IPS-15b (cell line): Measurements from ENCODE around the gene RAX.

ENCODE experiments used
- H3K27me3 ChIP-seq: one replicate; pipeline ENCODE4 v1.6.1; 2013; ENCODE audit warnings: low read length; ENCODE audit not compliant: control insufficient read depth, insufficient read depth
- H3K36me3 ChIP-seq: one replicate; pipeline ENCODE4 v1.6.1; 2013; ENCODE audit warnings: low read length; ENCODE audit not compliant: control insufficient read depth, insufficient read depth
- H3K4me1 ChIP-seq: one replicate; pipeline ENCODE4 v1.6.1; 2013; ENCODE audit warnings: mild to moderate bottlenecking, low read length; ENCODE audit not compliant: control insufficient read depth, insufficient read depth
- H3K4me3 ChIP-seq: one replicate; pipeline ENCODE4 v1.5.1; 2013; ENCODE audit warnings: low read depth, low read length
- H3K9ac ChIP-seq: one replicate; pipeline ENCODE4 v1.6.1; 2013; ENCODE audit warnings: low read depth, mild to moderate bottlenecking, low read length
- H3K9me3 ChIP-seq: one replicate; pipeline ENCODE4 v1.6.1; 2013; ENCODE audit warnings: mild to moderate bottlenecking, low read length; ENCODE audit not compliant: control insufficient read depth, insufficient read depth

Gene RAX

DNA sequence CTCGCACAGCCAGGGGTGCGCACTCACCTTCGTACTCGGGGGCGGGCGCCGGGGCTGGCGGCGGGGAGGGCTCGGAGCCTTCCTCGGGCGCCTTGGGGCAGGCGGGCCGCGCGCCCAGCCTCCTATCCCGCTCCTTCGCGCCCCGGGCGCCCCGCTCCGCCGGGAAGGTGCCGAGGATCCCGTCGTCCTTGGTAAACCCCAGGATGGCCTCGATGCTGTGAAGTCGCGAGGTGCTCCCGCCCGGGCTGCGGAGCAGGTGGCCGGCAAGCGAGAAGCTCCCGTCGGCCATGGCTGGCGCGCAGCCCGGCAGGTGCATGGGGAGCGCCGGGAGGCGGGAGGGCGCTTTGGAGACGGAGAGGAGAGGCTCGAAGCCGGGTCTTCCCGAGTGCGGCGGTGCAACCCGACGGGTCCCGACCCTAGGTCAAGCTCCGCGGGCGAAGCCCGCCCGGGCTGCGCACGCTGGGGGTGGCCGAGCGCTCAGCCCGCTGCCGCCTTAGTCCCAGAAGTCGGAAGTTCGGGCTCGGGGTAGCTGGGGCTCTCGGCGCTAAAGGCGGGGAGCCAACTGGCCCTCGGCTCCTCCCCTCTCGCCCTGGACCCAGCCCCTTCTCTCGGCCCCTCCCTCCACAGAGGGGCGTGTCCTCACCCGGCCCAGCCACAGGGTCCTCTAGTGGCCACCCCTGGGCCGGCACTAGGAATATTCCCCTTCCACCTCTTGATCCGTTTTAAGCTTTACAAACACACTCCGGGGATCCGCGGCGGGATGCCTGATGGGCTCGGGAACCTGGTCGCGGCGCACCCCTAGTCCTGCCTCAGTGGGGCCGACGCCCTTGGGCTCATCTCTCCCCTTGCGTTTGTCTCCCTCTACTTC, at the start of gene RAX:
RAX (minus strand) TSS at position 564 of the 868 bp plus-strand sequence; CDS start at position 316, 248 bp downstream.
- Histone ChIP-seq H3K4me3 (peak within 1 kb of the TSS; percentile 67), H3K36me3 (no peaks in the 10 kb centered on the region), H3K4me1 (peaks cover 13% of the 10 kb centered on the region), H3K9ac (no peak within 1 kb of the TSS), H3K27me3 (peaks cover 93% of the 10 kb centered on the region), H3K9me3 (no peaks in the 10 kb centered on the region)

- Histone ChIP-seq H3K27me3 (no peaks in the 10 kb centered on the region), H3K4me3 (no peak within 1 kb of the TSS), H3K9me3 (no peaks in the 10 kb centered on the region), H3K9ac (no peak within 1 kb of the TSS), H3K4me1 (no peaks in the 10 kb centered on the region), H3K36me3 (no peaks in the 10 kb centered on the region)
Measured at GRCh38 chr18:59318460-59319050, 45.3 kb upstream of the RAX start, which contains the start of gene CPLX4. TSS of gene CPLX4 (minus strand) at chr18:59318649. CDS start at chr18:59318462, 187 bp downstream.

- peaks cover 30% of the 10 kb centered on the region for H3K27me3 ChIP-seq
- H3K9ac ChIP-seq: no peak overlapping the region
- no peaks in the 10 kb centered on the region for H3K36me3 ChIP-seq
Measured at GRCh38 chr18:59311631-59312030, 38.4 kb upstream of the RAX start.

GRCh38 chr18:59308938-59309260, 35.6 kb upstream of the RAX start:
- H3K9ac ChIP-seq: no peak overlapping the region

More at GRCh38 chr18:59311631-59312030, 38.4 kb upstream of the RAX start:
- peaks cover 2% of the 10 kb centered on the region for H3K4me1 ChIP-seq
- H3K9me3 ChIP-seq: no peaks in the 10 kb centered on the region
- H3K4me3 ChIP-seq: no peak overlapping the region

DNA sequence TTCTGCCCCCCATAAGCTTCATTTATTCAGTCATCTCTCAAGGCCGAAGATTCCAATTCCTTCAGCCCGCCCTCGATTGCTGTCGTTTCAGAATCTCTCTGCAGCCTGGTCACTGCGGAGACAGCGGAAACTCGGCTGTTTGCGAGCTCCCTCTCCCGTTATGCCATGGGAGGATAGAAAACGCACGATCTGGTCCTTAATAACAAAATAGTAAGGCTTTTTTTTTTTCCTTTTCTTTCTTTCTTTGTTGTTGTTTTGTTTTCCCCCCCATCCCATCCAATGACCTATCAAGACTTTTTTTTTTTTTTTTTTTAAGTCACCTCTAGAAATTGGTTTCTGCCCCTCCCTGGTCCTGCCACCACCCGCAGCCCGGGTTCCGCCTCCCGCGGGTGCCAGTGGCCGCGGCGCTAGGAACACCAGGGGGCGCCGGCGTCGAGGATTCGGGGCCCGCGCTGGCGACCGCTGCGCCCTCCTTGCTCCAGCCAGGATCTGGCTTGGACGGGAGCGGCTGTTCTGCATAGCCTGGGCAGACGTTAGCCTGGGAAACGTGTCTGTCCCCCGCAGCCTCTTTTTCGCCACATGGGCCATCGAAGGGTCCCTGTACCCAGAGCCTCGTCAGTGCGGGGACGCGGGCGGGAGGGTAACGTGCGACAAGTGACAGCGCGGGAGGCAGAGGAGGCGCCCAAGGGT, 35.1 kb upstream of the RAX start:
- peak overlapping the region; percentile 58 for H3K4me3 ChIP-seq
- H3K36me3 ChIP-seq: no peaks in the 10 kb centered on the region
- H3K9me3 ChIP-seq: no peaks in the 10 kb centered on the region
- H3K9ac ChIP-seq: no peak overlapping the region
- H3K27me3 ChIP-seq: peaks cover 46% of the 10 kb centered on the region
- peaks cover 2% of the 10 kb centered on the region for H3K4me1 ChIP-seq

More at GRCh38 chr18:59308938-59309260, 35.6 kb upstream of the RAX start:
- H3K27me3 ChIP-seq: peaks cover 46% of the 10 kb centered on the region
- H3K4me1 ChIP-seq: peaks cover 2% of the 10 kb centered on the region
- H3K9me3 ChIP-seq: no peaks in the 10 kb centered on the region
- no peaks in the 10 kb centered on the region for H3K36me3 ChIP-seq
- H3K4me3 ChIP-seq: peak overlapping the region; percentile 58

DNA sequence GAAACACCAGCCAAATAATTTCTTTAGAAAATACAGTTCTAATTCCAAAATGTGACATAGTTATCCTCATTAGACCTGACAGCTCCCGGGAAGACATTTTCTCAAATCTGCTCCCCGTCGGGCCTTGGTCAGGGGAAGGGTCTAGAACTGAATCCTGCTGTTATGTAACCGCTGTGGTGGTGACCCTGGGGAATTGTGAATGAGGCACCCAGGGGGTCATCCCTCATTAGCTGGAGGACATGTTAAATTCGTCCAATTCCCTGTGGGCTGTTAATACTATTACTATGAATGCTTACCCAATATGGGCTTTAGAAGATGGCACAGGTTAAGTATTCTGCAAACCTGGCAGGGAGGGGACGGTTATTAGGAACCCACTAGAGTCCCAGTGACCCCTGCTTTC, 33.4 kb upstream of the RAX start:
- peaks cover 46% of the 10 kb centered on the region for H3K27me3 ChIP-seq
- H3K9ac ChIP-seq: no peak overlapping the region
- peaks cover 2% of the 10 kb centered on the region for H3K4me1 ChIP-seq

DNA sequence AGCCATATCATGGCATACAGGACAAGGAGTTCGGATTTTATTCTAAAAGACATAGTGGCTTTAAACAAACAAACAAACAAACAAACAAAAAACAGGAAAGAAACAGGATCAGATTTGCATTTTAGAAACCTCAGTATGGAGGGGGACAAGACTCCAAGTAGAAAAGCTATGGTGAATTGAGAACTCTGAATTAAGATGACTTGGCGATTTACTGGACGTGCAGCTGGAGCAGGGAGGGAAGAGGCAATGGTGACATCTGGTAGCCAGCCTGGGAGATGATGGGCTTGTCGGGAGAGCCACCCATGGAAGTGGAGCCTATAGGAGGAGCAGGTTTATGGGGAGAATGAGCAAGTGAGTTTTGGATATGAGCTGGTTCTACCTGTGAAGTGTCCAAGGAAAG, 32.0 kb upstream of the RAX start:
- Histone ChIP-seq H3K4me3 (no peak overlapping the region), H3K4me1 (peaks cover 2% of the 10 kb centered on the region), H3K36me3 (no peaks in the 10 kb centered on the region), H3K27me3 (peaks cover 40% of the 10 kb centered on the region), H3K9me3 (no peaks in the 10 kb centered on the region), H3K9ac (no peak overlapping the region)

More for the DNA sequence above, 33.4 kb upstream of the RAX start:
- Histone ChIP-seq H3K9me3 (no peaks in the 10 kb centered on the region), H3K4me3 (no peak overlapping the region), H3K36me3 (no peaks in the 10 kb centered on the region)

DNA sequence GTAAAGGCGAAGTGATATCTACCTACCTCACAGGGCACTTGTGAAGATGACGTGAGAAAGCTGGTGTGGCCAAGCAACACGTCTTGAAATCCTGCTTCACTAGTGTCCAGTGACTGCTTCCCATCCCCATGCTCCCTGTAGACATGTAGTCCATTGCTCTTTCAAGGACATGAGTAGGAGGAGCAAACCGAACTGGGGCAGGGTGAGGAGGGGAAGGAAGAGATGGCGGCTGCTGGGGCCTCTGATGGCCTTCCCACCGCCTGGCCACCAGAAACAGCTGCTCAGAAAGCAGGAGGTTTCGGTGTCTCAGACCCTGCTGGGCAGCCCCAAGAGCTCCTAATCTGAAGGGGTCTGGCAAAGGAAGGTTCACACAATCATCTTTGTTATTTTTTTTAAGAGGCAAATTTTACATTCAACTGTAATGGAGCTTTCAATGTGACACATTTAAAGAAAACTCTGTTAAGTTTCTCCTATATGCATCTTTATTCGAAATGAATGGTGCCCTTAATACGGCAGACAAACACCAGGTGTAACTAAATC, 30.5 kb upstream of the RAX start:
- H3K36me3 ChIP-seq: no peaks in the 10 kb centered on the region
- H3K4me3 ChIP-seq: no peak overlapping the region
- peaks cover 27% of the 10 kb centered on the region for H3K27me3 ChIP-seq
- no peaks in the 10 kb centered on the region for H3K9me3 ChIP-seq
- H3K4me1 ChIP-seq: no peaks in the 10 kb centered on the region
- H3K9ac ChIP-seq: no peak overlapping the region

DNA sequence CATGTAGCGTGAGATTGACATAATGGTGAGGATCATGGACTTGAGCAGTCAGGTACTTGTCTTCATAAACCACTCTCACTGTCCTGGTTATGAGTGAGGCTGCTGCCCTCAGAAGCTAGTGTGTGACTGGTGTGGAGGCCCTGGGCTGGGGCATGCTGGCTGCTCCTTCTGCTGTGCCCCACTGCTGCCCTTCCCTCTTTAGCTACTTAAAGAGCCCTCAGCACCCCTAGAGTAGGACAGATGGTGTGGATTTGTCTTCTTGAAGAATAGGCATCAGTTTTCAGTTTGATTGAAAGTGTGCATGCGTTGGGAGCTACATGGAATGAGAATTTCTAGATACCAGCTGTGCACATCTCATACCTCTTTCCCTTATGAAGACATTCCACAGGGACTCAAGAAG, 29.8 kb upstream of the RAX start:
- no peak overlapping the region for H3K4me3 ChIP-seq
- no peaks in the 10 kb centered on the region for H3K4me1 ChIP-seq
- H3K9me3 ChIP-seq: no peaks in the 10 kb centered on the region
- H3K27me3 ChIP-seq: peaks cover 25% of the 10 kb centered on the region
- no peaks in the 10 kb centered on the region for H3K36me3 ChIP-seq
- no peak overlapping the region for H3K9ac ChIP-seq

- Histone ChIP-seq H3K36me3 (no peaks in the 10 kb centered on the region), H3K9me3 (no peaks in the 10 kb centered on the region), H3K27me3 (peaks cover 19% of the 10 kb centered on the region), H3K4me1 (no peaks in the 10 kb centered on the region), H3K4me3 (no peak overlapping the region), H3K9ac (no peak overlapping the region)
Measured at GRCh38 chr18:59301929-59302328, 28.7 kb upstream of the RAX start.

GRCh38 chr18:59300676-59301285, 27.5 kb upstream of the RAX start:
- H3K4me3 ChIP-seq: no peak overlapping the region
- H3K9me3 ChIP-seq: no peaks in the 10 kb centered on the region
- no peak overlapping the region for H3K9ac ChIP-seq
- H3K4me1 ChIP-seq: no peaks in the 10 kb centered on the region
- no peaks in the 10 kb centered on the region for H3K36me3 ChIP-seq
- peaks cover 8% of the 10 kb centered on the region for H3K27me3 ChIP-seq
